Activated T-cell treated with anti-CD3 and anti-CD28 coated beads for 1 hour (primary cell): ENCODE results near the gene FCAMR.
A peak's percentile ranks its signal among the peaks of the same experiment; 100 is the strongest.

ENCODE experiments used
- DNase-seq: peaks from one replicate; pipeline ENCODE4 v3.0.0-alpha.2; 2020; ENCODE audit warnings: low read depth

FCAMR gene, protein sequence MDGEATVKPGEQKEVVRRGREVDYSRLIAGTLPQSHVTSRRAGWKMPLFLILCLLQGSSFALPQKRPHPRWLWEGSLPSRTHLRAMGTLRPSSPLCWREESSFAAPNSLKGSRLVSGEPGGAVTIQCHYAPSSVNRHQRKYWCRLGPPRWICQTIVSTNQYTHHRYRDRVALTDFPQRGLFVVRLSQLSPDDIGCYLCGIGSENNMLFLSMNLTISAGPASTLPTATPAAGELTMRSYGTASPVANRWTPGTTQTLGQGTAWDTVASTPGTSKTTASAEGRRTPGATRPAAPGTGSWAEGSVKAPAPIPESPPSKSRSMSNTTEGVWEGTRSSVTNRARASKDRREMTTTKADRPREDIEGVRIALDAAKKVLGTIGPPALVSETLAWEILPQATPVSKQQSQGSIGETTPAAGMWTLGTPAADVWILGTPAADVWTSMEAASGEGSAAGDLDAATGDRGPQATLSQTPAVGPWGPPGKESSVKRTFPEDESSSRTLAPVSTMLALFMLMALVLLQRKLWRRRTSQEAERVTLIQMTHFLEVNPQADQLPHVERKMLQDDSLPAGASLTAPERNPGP

DNA sequence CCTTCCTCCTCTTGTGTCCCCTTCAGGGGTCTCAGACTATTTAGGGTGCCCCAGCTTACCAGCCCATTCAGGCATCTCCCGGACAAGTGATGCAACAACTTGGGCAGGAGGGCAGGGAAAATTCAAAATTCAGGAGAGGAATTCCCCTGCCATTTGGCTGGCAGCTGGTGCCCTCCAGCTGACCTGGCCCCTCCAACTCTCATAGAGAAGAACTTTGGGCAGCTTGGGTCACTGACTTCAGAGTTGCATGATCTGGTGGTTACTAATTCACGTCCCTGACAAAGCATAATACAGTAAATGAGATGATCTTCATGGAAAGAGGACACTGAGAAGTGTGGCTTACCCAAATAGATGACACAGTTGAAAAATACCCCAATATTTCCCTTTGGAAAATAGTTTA lies at the start of gene FCAMR:
Gene FCAMR, minus strand, starts transcription at position 15 of the 400 bp plus-strand sequence. CDS start 335 bp downstream, outside the sequence.
- DNase-seq = no peak

DNA sequence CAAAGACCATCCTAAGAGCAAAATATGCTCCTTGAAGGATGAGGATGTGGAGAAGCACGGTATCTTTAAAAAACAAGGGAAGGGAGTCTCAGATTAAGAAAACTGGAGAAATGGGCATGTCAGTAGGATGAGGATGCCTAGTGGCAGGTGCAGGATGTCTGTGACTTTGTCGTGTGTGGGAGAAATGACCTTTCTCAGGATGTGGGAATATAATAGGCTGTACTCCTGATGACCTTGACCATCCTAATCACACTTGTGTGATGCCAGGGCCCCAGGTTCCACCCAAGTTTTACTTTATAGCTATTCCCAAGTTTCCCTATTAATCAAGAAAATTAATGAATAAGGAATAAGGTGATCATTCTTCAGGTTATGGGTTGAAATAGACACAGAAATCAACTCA lies 49.4 kb upstream of the FCAMR start:
- no peak for DNase-seq

DNA sequence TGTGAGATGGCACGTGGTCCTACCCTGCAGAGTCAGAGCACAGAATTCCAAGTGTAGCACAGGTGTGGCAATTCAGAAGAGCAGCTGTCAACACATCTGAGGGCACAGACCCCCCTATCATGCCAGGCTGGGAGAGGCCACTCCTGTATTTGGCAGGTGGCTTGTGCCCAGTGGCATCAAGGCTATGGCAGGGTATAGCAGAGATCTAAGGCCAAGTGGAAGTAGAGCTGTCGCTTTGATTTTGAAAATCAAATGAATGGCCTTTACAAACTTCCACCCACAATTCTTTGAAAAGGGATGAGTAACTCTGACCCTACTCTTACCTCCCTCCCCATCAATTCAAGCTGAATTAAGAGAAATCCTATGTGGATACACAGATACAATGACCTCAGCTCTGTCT lies 48.9 kb upstream of the FCAMR start:
- no peak for DNase-seq

DNA sequence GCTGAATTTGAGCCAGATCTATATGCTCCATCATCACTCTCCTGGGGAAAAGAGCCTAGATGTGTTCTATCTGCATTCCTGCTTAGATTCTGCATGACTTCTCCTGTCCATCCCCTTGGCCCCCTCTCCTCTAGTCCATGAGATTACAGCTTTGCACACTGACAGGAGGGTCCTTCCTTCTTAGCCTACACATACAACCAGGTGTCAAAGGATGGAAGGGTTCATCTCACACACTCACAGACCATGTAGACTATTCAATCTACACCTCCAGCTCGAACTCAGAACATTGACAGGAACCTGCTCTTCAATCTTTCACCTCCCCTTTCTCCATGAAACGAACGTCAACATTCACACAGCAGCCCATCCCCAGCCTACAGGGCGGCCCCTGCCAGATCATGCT lies 48.4 kb upstream of the FCAMR start:
- DNase-seq = no peak

DNA sequence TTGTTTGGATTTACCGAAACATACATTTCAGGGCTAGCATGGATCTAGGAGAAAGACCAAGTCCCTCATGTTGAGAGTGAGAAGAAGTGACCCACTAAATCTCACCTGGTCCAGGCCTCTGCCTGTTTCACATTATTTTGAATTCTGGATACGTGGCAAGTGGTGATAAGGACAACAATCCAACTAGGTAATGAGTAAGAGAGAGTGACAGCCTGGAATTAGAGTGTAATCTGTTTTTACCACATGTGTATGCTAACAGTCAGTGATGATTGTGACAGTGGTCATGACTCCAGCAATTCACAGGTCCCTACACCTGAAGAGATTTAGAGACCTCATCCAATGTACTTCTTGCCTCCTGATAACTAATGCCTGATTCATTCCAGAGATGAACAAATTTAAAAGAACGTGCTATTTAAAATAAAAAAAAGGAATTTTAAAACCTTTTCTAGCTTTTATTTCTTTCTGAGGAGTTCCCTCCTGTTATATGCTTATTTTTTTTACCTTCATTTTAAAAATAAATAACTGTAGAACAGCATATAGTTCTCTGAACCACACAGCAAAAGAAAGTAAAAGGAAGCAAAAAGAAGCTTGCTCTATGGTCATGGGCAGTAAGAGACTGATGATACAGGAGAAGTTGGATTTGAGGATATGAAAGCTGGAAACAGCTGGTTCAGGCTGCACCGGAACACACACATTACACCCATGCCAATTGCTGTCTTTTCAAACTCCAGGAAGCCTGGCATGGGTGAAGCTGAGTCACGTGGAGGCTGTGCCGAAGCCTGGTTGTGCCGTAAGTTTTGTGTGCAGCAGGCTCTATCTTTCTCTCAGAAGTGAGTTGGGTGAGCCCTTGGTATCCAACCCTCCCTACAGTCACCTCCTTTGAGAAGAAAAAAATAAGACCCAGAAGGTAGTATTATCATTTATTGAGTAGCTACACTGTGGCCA lies 47.6 kb upstream of the FCAMR start:
- DNase-seq = no peak

DNA sequence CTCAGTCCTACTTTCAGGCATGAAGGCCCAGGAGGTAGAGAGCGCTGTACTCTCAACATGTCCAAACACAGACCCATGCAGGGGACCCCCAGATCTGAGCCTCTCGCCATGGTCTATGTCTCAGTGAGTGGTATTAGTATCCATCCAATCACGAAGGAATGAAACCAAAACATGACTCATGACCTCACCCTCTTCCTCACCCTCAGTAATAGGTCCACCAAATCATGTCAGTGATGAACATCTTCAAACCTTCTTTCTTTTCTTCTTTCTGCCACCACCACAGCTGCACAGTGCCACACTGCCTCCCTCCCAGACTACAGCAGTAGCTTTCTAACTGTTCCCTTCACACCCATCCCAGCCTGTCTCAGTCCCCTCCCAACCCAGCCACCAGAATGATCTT lies 45.5 kb upstream of the FCAMR start:
- DNase-seq = no peak

DNA sequence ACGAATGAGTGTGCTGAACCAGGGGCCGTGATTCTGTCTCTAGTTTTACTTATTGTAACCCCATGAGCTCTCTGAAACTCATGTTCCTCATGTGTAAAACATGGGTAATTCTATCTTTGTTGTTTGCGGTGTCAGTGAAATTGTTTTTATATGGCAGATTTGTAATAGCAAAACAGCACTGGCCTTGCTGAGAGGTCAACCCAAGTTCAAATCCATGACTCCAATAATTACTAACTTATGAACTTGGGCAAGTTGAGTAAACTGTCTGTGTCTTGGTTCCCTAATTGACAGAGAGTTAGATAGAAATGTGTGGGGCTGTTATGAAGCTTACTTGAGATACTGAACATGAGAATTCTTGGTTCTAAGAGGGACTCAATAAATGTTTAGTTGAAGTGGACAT lies 44.5 kb upstream of the FCAMR start:
- no peak for DNase-seq

DNA sequence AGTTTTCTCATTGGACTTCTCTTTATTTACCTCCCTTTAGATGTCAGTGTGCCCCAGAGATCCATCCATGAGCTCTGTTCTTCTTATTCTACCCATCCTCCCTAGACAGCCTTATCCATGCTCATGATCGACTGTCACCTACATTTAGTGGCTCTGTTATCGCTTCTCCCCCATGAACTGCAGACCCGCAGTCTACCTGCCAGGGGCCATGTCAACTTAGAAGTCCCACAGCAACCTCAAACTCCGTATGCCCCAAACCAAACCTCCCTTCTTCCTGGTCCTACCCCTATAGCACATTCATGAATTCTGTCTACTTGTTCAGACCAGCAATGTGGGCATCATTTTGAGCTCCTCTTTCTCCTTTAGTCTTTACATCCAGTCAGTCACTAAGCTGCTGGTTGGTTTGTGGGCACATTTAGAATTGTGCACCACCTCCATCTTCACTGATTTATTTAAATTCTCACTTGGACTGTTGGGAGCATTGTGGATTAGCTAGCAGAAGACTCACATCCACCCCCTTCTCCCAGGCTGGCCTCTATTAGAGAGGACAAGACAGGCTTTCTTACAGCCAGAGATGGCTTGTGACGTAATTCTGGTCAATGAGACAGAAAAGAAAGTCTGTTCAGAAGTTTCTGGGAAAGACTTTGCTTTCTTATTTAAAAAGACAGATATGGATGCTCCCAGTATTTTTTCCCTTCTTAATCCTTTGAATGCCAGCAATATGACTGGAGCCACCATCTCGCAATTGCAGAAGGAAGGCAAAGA lies 43.2 kb upstream of the FCAMR start:
- no peak for DNase-seq

DNA sequence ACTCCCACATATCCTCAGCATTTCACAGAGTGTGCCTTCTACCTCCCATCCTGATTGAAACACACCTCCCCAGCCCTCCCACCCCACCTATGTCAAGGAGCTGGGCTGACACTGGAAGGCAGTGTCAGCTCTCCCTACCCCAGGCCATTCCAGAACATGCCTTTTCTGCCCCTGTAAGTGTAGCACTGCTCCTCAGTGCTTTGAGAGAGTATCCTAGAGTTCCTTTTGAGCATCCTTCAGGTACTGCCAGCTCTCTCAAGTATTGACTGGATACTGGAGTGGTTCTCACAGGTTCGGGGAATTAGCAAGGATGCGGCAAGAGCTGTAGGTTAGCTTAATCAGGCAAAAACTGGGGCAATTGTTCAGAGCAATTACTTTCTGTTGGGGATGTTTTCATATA lies 40.5 kb upstream of the FCAMR start:
- DNase-seq = no peak

DNA sequence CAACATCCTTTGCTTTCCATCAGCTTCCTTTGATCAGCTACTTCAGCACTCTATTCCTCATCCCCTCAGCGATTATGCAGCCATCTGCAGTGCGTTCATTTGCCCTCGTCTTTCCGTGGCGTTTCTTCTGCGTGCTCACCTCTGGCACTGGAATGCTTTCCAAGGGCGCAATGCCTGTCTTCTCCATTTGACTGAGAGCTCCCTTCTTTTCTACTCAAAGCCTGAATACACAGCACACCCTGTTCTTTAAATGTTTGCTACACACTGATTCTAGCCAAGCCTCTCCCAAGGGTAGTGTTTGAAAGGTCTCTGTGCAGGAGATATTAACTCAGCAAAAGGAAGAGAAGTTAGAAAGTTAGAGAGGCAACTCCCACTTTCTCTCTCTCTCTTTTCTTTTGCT lies 39.7 kb upstream of the FCAMR start:
- DNase-seq = no peak

DNA sequence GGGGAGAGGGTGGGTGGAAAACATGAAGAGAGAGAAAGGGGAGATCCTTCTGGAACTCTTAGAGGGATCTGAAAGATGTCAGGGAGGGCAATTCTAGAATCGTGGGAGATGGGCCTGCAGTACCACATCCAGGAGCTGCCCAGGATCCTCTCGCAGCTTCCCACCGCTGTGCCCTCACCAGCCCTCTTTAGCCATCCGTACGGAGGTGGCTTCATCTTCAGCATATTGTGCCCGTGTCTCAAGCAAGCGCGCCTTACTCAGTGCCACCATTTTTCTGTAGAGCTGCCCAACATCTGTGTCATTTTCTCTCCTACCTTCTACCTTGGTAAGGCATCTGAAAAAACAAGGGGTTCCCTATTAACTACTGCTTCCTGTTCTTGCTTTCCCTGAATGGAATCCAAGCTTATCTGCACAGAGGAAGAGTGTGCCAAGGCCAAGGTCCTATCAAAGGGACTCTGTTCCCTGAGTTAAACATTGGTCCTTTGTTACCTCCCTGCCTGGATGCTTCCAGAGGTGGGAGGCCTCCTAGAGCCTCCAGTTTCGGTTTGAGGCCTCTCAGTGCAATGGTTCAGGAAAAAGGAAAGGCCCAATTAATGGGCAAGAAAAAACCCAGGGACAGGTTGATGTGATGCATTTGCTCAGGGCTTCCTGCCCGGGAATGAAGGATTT lies 39.1 kb upstream of the FCAMR start:
- DNase-seq = no peak

DNA sequence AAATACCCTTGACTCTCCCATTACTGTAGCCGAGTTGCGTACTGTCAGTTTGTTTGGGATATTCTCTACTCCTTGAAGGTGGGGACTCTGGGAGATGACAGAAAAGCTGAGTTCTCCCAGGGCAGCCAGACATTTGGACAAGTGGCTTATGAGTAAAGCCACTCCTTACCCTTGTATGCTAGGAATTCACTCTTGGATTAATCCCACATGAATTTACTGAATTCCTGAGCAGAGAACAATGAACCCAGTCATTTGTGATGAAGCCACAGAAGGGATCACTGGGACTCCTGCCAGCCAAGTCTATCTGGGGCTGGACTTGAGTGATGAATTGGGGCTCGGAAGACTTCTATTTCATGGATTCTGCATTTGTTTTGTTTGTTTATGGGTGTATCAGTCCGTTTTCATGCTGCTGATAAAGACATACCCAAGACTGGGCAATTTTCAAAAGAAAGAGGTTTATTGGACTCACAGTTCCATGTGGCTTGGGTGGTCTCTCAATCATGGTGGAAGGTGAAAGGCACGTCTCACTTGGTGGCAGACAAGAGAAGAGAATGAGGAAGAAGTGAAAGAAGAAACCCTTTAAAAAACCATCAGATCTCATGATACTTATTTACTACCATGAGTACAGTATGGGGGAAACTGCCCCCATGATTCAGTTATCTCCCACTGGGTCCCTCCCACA lies 37.2 kb upstream of the FCAMR start:
- no peak for DNase-seq

DNA sequence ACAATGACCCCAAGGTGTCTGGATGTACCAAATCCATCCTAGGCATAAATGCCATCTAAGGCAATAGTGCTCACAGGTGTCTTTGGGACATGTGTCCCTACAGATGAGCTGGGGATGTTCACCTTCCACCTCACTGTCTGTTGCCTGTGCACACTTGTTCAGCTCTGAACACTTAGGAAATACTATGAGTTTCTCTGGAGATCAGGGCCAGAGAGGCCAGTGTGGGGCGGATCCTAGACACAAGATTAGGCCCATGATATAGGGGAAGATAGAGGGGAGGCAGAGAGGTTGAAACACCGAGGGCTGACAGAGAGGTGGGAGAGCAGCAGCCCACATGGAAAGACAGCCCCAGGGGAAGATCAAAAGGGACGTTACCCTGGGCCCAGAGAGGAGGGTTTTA lies 36.7 kb upstream of the FCAMR start:
- no peak for DNase-seq

DNA sequence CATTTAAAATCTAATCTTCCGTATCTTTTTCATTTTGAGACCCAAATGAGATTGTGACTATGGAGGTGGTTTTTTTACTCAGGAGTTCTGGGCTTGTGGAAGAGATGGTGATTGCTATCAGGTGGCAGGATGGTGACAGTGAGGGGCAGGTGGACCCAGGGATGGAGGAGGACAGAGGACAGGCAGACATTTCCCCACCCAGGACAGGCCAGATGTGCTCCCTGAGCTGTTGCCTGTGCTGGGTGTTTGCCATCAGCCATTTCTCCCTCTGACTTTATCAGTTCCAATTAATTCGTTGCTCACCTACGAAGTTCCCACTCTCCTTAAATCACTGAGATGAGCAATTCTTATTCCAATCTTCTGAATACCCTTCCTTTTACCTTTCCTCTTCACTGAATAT lies 35.8 kb upstream of the FCAMR start:
- DNase-seq = no peak

DNA sequence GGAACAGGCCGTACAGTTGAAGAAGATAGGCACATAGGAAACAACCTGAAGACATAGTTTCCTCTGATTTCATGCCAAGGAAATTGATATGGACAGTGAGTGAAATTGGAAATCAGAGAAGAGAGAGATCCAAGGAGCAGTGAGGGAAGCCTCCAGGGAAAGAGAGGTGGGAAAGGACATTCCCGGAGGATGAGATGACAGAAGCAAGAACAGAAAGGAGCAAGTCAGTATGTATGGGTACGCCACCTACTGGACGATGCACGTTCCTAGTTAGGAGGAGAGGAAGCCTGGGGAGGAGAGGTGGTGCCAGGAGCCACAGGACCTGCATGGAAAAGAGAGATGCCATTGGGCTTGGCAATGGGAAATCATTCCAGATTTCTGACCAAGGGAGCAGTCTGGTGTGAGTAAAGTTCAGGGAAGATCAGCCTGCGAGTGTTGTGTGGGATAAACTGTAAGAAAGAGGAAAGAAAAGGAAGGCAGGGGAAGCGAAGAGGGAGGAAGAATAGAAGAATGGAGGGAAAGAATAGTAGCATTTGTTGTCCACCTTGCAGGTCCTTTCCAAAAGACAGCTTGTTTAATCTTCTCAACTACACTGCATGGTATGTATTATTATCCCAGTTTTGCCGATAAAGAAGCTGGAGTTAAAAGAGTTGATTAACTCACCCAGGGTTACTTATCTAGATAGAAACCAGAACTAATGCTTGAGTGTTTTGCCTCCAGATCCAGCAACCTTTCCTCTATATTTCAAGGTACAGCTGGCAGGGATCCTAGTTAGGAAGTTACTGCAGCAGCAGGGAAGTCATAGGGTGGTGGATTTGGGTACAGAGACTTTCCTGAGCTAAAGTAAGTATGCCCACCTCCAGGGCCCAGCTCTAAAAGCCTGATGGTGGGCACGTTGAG lies 34.9 kb upstream of the FCAMR start:
- DNase-seq = peak; percentile 16

DNA sequence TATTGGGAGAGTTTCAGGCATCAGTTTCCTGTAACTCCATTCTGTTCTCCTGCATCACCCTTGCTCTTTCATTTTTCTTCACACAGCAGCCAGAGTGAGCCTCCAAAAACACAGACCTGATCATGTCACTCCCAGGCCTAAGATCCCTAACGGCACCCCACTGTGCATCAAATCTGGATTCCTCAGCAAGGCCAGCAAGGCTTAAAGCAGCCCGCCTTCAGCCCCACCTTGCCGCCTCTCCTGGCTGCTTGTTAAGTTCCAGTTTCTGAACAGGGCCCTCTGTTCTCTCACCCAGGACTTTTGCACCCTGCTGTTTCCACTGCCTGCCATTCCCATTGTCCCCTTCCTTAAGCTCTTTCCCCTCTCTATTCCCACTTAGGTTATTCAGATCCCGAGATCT lies 33.0 kb upstream of the FCAMR start:
- DNase-seq = no peak

DNA sequence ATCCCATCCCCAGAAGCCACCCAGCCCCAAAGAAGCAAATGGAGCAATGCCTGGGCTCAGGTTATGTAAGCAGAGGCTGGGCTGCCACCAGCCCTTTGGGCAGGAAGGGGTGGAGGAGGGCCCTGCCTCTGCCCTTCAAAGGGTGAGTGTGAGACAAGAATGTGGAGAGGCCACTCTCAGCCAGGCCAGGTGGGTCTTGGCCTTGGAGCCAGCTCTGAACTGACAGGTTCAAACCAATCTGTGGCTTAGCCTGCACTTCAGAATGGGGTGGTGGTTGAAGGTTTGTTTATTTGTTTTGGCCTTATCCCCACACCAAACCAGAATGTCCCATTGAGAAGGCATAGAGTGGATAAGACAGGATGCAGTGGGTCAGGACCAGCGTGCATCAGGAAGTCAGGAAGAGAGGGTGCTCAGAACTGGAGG lies 32.5 kb upstream of the FCAMR start:
- DNase-seq = no peak

DNA sequence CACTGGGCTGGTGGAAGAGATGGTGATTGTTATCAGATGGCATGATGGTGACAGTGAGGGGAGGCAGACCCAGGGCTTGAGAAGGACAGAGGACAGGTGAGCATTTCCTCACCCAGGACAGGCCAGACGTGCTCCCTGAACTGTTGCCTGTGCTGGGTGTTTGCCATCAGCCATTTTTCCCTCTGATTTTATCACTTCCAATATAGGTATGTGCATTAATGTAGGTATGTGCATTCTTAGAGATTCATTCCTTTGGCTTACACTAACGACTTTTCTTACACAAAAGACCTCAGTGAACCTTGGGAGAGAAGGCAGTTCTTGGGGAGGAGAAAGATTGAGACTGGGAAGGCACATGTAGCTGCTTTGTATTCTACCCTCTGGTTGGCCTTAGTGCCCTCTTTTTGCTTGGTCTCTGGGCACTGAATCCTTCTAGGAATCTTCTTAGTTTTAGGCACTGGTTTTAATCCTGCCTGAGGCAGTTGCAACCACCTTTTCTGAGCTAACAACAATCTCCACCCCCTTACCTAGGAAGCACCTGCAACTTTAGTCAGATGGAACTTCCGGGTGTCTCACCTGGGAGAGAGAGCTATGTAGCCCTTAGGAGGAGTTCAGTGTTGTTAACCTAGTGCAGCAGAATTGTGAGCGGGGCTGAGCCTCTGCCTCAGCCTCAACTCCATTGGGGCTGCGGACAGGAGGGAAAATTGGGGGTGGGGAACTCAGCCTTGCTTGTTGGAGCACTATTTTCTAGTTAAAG lies 31.4 kb upstream of the FCAMR start:
- DNase-seq = no peak

DNA sequence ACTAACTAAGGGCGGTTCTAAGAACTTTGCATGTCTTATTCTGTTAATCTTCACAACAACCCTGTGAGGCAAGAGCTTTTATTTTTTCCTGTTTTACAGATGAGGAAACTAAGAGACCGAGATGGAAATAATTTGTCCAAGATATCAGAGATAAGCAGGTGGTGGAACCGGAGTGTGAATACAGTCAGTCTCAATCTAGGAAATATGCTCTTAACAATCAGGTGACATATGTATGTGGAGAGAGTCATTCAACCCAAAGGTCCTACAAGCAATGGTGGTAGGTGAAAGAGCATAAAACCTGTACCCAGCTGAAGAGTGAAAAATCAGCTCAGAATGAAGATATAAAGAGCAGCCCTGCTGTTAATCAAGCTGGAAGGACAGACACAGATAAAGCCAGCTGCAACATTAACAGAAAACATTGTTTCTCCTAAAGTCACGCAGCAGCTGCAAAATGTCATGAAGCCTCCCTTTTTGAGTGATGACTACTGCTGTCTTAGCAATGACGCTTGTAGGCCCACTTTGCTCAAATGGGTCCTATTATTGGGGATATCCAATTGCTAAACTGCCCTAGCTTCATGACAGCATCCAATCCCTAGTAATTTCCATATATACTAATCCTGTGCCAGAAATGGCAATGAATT lies 30.5 kb upstream of the FCAMR start:
- no peak for DNase-seq
